Activated CD4-positive, alpha-beta T cell treated with anti-CD3 and anti-CD28 coated beads, Interleukin-2, amount 10 ng/mL, durations not matched to agents 7 days and 5 days (primary cell): Measurements from ENCODE around the gene MEGF10. TPM values are rescaled to one million over a fixed set of nuclear protein-coding genes. Genes with fewer than 3 reads are reported as not detected.

Experiments
- CTCF ChIA-PET: fragments of 350-600 bp; sonication (Branson Sonifier 250); formaldehyde crosslinking; loops from one replicate; lab custom pipeline; 2021; ENCODE audit warnings: antibody characterized with exemption; lab: Charles Lee
- POLR2A ChIA-PET: fragments of 350-600 bp; sonication (Branson Sonifier 250); formaldehyde crosslinking; loops from one replicate; lab custom pipeline; 2021; ENCODE audit warnings: antibody characterized with exemption; lab: Charles Lee
- DNase-seq: peaks from one replicate; pipeline ENCODE4 v3.0.0-alpha.2; 2020
- H3K27ac Mint-ChIP-seq: one replicate; pipeline ENCODE4 v1.8.0; 2021; ENCODE audit warnings: mild to moderate bottlenecking, moderate library complexity, mixed read lengths
- H3K27me3 Mint-ChIP-seq: one replicate; pipeline ENCODE4 v1.8.0; 2021; ENCODE audit warnings: mixed read lengths
- H3K36me3 Mint-ChIP-seq: one replicate; pipeline ENCODE4 v1.8.0; 2021; ENCODE audit warnings: low read depth, mixed read lengths
- H3K4me1 Mint-ChIP-seq: one replicate; pipeline ENCODE4 v1.8.0; 2021; ENCODE audit warnings: mixed read lengths
- H3K4me3 Mint-ChIP-seq: one replicate; pipeline ENCODE4 v1.8.0; 2021; ENCODE audit warnings: mild to moderate bottlenecking, moderate library complexity, mixed read lengths
- H3K9me3 Mint-ChIP-seq: one replicate; pipeline ENCODE4 v1.8.0; 2021; ENCODE audit warnings: mixed read lengths
- total RNA-seq, 2 experiments: library from RNA; stranded (reverse); gene quantifications; one replicate each; pipeline ENCODE4 v1.2.3, GENCODE V29; 2021

MEGF10 gene
- total RNA-seq, 2 experiments from 2014 or later: not detected

DNA sequence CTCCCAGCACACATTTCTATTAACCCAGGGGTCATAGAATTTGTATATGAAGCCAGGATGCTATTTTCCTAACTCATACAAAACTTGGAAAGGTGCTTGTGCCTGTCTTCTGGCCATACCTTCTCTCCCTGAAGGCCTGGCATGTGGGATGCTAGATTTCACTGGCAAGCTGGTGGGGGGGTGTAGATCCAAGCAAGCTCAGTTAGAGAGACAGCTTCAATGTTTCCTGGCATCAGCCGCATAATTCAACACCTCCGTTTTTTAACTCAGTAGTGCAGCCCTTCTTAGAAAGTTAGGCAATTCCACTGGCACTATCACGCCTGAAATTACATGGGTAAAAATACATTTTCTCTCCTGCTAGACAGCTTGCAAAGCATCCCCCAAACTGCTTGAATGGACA is 51.8 kb downstream of the MEGF10 start:
- Mint-ChIP-seq H3K27ac (peak overlapping the region; percentile 14), H3K4me1 (no peaks in the 10 kb centered on the region), H3K27me3 (peaks cover 13% of the 10 kb centered on the region), H3K9me3 (no peaks in the 10 kb centered on the region), H3K36me3 (no peaks in the 10 kb centered on the region), H3K4me3 (no peak overlapping the region)
- CTCF ChIA-PET: no interaction called here
- POLR2A ChIA-PET: no interaction called here
- DNase-seq: no peak

DNA sequence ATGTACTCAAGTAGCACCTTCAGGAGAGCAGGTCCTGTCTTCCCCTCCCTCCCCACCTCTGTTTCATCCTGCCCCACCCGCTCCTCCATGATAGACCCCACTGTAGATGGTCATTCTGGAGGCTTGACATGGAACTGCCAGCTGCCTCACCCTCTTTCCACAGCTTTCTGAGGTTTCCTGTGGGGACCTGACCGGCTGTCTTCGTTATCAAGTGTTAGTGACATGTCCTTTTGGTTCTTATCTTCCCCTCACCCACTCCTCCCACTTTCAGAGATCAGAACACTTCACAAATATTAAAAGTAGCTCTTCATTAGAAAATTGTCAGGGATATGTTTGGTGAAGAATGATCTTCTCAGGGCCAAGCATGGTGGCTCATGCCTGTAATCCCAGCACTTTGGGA is 52.7 kb downstream of the MEGF10 start:
- no peak for DNase-seq
- ChIA-PET CTCF (interaction anchor here (0.8 kb wide), 1 partner anchor 800 kb away, joined by 3 read pairs; no protein-coding TSS in a partner anchor), POLR2A (no interaction called here)
- H3K4me3 Mint-ChIP-seq: no peak overlapping the region
- H3K9me3 Mint-ChIP-seq: no peaks in the 10 kb centered on the region
- no peaks in the 10 kb centered on the region for H3K36me3 Mint-ChIP-seq
- no peaks in the 10 kb centered on the region for H3K4me1 Mint-ChIP-seq
- no peak overlapping the region for H3K27ac Mint-ChIP-seq
- peaks cover 15% of the 10 kb centered on the region for H3K27me3 Mint-ChIP-seq

- ChIA-PET POLR2A (no interaction called here), CTCF (interaction anchor here (0.8 kb wide), 1 partner anchor 800 kb away, joined by 3 read pairs; no protein-coding TSS in a partner anchor)
- Mint-ChIP-seq H3K27ac (no peak overlapping the region), H3K36me3 (no peaks in the 10 kb centered on the region), H3K4me1 (no peaks in the 10 kb centered on the region), H3K4me3 (no peak overlapping the region), H3K9me3 (no peaks in the 10 kb centered on the region), H3K27me3 (peaks cover 13% of the 10 kb centered on the region)
- no peak for DNase-seq
These were observed 53.3 kb downstream of the MEGF10 start for GRCh38 chr5:127343866-127344265.

GRCh38 chr5:127344931-127345330 is 54.3 kb downstream of the MEGF10 start:
- Mint-ChIP-seq H3K36me3 (no peaks in the 10 kb centered on the region), H3K4me3 (no peak overlapping the region), H3K4me1 (no peaks in the 10 kb centered on the region), H3K27ac (no peak overlapping the region), H3K9me3 (no peaks in the 10 kb centered on the region), H3K27me3 (peaks cover 10% of the 10 kb centered on the region)
- DNase-seq: no peak
- POLR2A ChIA-PET: no interaction called here
- CTCF ChIA-PET: no interaction called here

DNA sequence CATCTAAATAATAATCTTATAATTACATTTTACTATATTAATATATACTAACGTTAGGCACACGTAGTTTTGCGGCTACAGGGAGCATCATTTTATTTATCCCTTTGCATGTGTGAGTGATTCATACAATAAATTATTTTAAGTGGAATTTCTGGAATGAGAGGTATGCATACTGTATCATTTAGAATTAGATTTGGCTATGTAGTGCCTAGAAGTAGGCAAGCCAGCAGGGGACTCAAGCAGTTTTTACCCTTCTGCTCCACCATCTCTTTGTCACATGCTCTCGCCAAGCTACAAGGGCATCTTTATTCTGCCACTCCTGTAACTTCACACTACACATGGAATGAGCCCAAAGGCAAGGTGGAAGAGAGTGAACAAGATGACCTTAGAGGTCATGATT is 60.8 kb downstream of the MEGF10 start:
- POLR2A ChIA-PET: no interaction called here
- Mint-ChIP-seq H3K36me3 (no peaks in the 10 kb centered on the region), H3K27me3 (peaks cover 10% of the 10 kb centered on the region), H3K27ac (no peak overlapping the region), H3K9me3 (no peaks in the 10 kb centered on the region), H3K4me1 (no peaks in the 10 kb centered on the region), H3K4me3 (no peak overlapping the region)
- CTCF ChIA-PET: no interaction called here
- no peak for DNase-seq

GRCh38 chr5:127352068-127352467 is 61.5 kb downstream of the MEGF10 start:
- Mint-ChIP-seq H3K27ac (no peak overlapping the region), H3K4me1 (no peaks in the 10 kb centered on the region), H3K27me3 (peaks cover 9% of the 10 kb centered on the region), H3K36me3 (no peaks in the 10 kb centered on the region), H3K9me3 (no peaks in the 10 kb centered on the region), H3K4me3 (no peak overlapping the region)
- ChIA-PET POLR2A (no interaction called here), CTCF (no interaction called here)
- DNase-seq: no peak

DNA sequence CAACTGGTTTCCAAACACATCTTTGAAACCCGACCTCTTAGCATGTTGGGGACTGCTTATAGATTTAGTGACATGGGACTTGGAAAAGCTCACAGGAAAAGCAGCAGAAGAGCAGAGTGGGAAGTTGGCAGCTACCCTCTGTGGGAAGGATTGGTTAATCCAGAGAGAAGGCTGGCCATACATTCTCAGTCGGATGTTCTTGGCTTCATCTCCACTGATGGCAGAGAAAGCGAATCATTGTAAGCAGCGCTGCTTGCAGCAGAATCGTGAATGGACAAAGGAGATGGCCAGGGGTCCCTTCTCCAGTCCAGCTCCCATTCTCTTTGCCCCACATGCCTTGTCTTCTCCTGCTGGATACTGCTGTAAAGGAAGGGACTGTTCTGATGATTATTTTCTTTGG is 62.7 kb downstream of the MEGF10 start:
- no peak for DNase-seq
- POLR2A ChIA-PET: no interaction called here
- no peaks in the 10 kb centered on the region for H3K4me1 Mint-ChIP-seq

GRCh38 chr5:127353796-127354195 is 63.2 kb downstream of the MEGF10 start:
- no peaks in the 10 kb centered on the region for H3K9me3 Mint-ChIP-seq
- no peak overlapping the region for H3K27ac Mint-ChIP-seq
- H3K4me1 Mint-ChIP-seq: no peaks in the 10 kb centered on the region
- CTCF ChIA-PET: no interaction called here
- POLR2A ChIA-PET: no interaction called here
- H3K36me3 Mint-ChIP-seq: no peaks in the 10 kb centered on the region
- no peak overlapping the region for H3K4me3 Mint-ChIP-seq
- no peak for DNase-seq
- H3K27me3 Mint-ChIP-seq: peaks cover 14% of the 10 kb centered on the region

More for the DNA sequence above, 62.7 kb downstream of the MEGF10 start:
- H3K9me3 Mint-ChIP-seq: no peaks in the 10 kb centered on the region
- CTCF ChIA-PET: no interaction called here
- H3K27ac Mint-ChIP-seq: no peak overlapping the region
- no peaks in the 10 kb centered on the region for H3K36me3 Mint-ChIP-seq
- peaks cover 14% of the 10 kb centered on the region for H3K27me3 Mint-ChIP-seq
- H3K4me3 Mint-ChIP-seq: no peak overlapping the region

DNA sequence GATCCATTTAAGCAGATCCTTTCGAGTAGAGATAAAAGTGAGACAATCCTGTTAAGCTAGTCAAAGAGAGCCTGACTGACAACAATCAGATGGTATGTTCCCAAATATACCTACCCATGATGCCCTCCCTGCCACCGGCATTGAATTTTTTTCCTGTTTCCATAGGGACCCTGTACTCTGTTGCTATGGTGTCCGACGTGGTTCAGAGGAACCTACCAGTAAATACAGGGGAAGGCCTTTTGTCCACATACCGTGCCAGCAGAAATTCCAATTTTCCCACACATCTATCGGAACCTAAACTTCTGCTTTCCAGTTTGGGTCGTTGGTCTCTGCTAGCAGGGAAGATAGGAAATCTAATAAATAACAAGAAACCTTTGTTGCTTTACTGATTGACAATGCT is 64.7 kb downstream of the MEGF10 start:
- Mint-ChIP-seq H3K4me3 (no peak overlapping the region), H3K36me3 (no peaks in the 10 kb centered on the region), H3K27ac (no peak overlapping the region), H3K27me3 (peaks cover 20% of the 10 kb centered on the region), H3K9me3 (no peaks in the 10 kb centered on the region), H3K4me1 (no peaks in the 10 kb centered on the region)
- no peak for DNase-seq
- POLR2A ChIA-PET: no interaction called here
- CTCF ChIA-PET: interaction anchor here (0.6 to 0.8 kb wide), 2 partner anchors 335 to 1322 kb away, joined by 3 read pairs; no protein-coding TSS in a partner anchor

DNA sequence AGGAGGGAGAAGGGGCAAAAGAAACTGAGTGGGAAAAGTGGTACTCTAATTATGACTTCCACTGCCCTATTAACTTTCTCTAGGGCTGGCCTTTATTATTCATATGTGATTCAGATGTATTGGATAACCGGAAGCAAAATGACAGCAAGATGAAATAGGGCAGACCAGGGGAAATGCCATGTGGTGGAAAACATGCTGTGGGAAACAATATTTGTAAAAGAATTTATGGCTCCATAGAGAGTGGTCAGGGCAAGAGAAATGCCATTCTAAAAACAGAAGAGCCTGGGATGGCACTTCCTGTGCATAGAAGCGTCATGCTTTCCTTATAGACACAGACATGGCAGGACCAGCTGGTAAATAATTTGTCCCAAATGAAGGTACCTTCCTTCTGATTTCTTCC is 67.7 kb downstream of the MEGF10 start:
- Mint-ChIP-seq H3K36me3 (no peaks in the 10 kb centered on the region), H3K4me1 (no peaks in the 10 kb centered on the region), H3K27me3 (peaks cover 22% of the 10 kb centered on the region), H3K4me3 (no peak overlapping the region), H3K27ac (no peak overlapping the region), H3K9me3 (no peaks in the 10 kb centered on the region)
- ChIA-PET CTCF (no interaction called here), POLR2A (no interaction called here)
- DNase-seq: no peak

DNA sequence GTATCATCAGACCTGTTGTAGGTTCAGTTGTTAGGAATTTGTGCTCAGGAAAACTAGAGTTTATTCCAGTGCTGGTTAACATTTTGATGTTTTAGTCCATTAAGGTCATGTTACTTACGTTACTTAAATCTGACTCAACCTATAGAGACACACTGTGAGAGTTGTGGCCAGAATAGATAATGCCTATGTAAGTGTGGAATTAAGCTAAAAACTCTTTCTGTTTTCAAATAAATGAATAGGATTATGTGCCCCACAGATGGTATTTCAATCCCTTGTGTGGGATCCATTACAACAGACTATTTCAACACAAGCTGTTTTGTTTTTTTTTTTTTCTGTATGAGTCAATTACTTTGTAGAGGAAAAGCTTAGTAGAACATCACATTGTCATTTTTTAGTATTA is 68.1 kb downstream of the MEGF10 start:
- Mint-ChIP-seq H3K27me3 (peaks cover 25% of the 10 kb centered on the region), H3K4me3 (no peak overlapping the region), H3K9me3 (no peaks in the 10 kb centered on the region), H3K4me1 (no peaks in the 10 kb centered on the region), H3K36me3 (no peaks in the 10 kb centered on the region), H3K27ac (no peak overlapping the region)
- no peak for DNase-seq
- ChIA-PET POLR2A (no interaction called here), CTCF (interaction anchor here (0.9 kb wide), 1 partner anchor 10 kb away, joined by 3 read pairs; no protein-coding TSS in a partner anchor)

DNA sequence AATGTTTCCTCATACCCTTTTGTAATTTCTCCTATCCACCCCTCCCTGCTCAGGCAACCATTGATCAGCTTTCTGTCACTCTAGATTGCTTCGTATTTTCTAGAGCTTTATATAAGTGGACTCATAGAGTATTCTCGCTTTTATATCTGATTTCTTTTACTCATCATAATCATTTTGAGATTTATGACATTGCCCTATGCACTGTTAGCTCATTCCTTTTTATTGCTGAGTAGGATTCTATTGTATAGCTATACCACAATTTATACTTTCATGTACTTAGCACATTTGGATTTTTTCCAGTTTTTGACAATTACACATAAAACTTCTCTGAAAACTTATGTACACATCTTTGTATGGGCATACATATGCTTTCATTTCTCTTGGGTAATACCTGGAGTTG is 68.9 kb downstream of the MEGF10 start:
- Mint-ChIP-seq H3K4me1 (no peaks in the 10 kb centered on the region), H3K27ac (no peak overlapping the region), H3K27me3 (peaks cover 30% of the 10 kb centered on the region), H3K36me3 (no peaks in the 10 kb centered on the region), H3K4me3 (no peak overlapping the region), H3K9me3 (no peaks in the 10 kb centered on the region)
- ChIA-PET POLR2A (no interaction called here), CTCF (interaction anchor here (0.9 kb wide), 1 partner anchor 9 kb away, joined by 3 read pairs; no protein-coding TSS in a partner anchor)
- DNase-seq: no peak

DNA sequence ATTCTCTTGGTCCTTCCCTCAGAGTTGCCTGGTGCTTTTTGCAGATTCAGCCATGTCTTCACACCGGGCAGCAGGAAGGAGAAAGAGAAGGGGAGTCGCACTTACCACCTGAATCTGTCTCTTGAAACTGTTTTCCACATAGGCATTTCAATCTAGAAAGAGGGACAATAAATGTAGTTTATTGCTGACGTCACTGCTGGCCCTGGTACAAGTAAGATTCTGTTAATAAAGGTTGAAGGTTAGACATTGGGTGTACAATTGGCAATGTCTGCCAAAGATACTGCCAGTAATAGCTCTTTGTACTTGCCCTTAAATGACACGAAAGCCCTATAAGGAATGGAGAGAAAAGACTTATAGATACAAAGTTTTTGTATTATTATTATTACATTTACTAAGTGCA is 72.8 kb downstream of the MEGF10 start:
- H3K36me3 Mint-ChIP-seq: no peaks in the 10 kb centered on the region
- ChIA-PET CTCF (no interaction called here), POLR2A (no interaction called here)
- no peak overlapping the region for H3K27ac Mint-ChIP-seq
- H3K9me3 Mint-ChIP-seq: no peaks in the 10 kb centered on the region
- no peak overlapping the region for H3K4me3 Mint-ChIP-seq
- H3K27me3 Mint-ChIP-seq: peaks cover 33% of the 10 kb centered on the region
- DNase-seq: no peak
- H3K4me1 Mint-ChIP-seq: no peaks in the 10 kb centered on the region

- Mint-ChIP-seq H3K27me3 (peaks cover 24% of the 10 kb centered on the region), H3K36me3 (no peaks in the 10 kb centered on the region), H3K4me1 (no peaks in the 10 kb centered on the region), H3K9me3 (no peaks in the 10 kb centered on the region), H3K4me3 (no peak overlapping the region), H3K27ac (no peak overlapping the region)
- POLR2A ChIA-PET: no interaction called here
- CTCF ChIA-PET: no interaction called here
- DNase-seq: no peak
These were observed 76.4 kb downstream of the MEGF10 start for GRCh38 chr5:127367029-127367428.
